HG03432 (cell line): Measurements from ENCODE around the gene XG.

Experiments
- ATAC-seq: cut with Tn5 transposase; IDR thresholded peaks from one replicate; pipeline ENCODE4 v1.9.1; 2021; ENCODE audit warnings: mild to moderate bottlenecking, moderate library complexity; ENCODE audit not compliant: unreplicated experiment

The XG gene

GRCh38 chrX:2862404-2862803 is 110.6 kb downstream of the XG start:
- no peak for ATAC-seq

GRCh38 chrX:2863646-2864045 is 111.8 kb downstream of the XG start:
- no peak for ATAC-seq
